ENCODE data around the gene FOXK1. TPM values are rescaled to one million over a fixed set of nuclear protein-coding genes. Genes with fewer than 3 reads are reported as not detected.

Gene FOXK1
- total and polyA plus RNA-seq, 9 donors: 5.8 to 43.9 (median 32.6) TPM

DNA sequence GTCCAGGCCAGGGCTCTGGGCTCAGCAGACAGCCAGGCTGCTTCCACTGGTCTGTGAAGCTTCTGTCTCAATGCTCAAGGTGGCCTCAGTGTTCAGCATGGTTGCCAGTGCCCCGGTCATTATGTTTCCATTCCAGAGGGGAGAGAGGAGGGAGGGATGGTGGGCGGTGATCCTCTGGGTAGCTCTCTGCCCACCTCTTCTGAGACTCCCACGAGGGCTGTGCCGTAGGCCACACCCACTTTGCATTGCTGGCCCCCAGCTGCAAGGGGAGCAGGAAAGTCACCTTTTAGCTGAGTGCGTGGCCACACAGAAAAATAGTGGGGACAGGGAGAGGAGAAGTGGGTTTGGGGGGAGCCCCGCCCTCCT lies 42.5 kb downstream of the FOXK1 start:
- no peaks in the 10 kb centered on the region for H3K36me3 ChIP-seq
- 26 to 42% (median 36%) methylated on average over 6 of the region's 6 CpGs for WGBS, 3 donors
- DNase-seq: no peak
- no peaks in the 10 kb centered on the region for H3K9me3 ChIP-seq
- H3K27me3 ChIP-seq: no peaks in the 10 kb centered on the region
- peaks cover 13% of the 10 kb centered on the region for H3K4me1 ChIP-seq (ENCODE audit: insufficient read depth)
- TF ChIP-seq POLR2A (IDR thresholded peaks at IDR 0.05): no peak
- TF ChIP-seq EP300 (IDR thresholded peaks at IDR 0.05): no peak
- TF ChIP-seq, protein P1, sequence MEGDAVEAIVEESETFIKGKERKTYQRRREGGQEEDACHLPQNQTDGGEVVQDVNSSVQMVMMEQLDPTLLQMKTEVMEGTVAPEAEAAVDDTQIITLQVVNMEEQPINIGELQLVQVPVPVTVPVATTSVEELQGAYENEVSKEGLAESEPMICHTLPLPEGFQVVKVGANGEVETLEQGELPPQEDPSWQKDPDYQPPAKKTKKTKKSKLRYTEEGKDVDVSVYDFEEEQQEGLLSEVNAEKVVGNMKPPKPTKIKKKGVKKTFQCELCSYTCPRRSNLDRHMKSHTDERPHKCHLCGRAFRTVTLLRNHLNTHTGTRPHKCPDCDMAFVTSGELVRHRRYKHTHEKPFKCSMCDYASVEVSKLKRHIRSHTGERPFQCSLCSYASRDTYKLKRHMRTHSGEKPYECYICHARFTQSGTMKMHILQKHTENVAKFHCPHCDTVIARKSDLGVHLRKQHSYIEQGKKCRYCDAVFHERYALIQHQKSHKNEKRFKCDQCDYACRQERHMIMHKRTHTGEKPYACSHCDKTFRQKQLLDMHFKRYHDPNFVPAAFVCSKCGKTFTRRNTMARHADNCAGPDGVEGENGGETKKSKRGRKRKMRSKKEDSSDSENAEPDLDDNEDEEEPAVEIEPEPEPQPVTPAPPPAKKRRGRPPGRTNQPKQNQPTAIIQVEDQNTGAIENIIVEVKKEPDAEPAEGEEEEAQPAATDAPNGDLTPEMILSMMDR (IDR thresholded peaks at IDR 0.05): no peak
- intact Hi-C loops (cut with DNase I): no loop called here
- peak overlapping the region; percentile 46 for H3K4me3 ChIP-seq
- H3K27ac ChIP-seq: peak overlapping the region; percentile 59 to 86

DNA sequence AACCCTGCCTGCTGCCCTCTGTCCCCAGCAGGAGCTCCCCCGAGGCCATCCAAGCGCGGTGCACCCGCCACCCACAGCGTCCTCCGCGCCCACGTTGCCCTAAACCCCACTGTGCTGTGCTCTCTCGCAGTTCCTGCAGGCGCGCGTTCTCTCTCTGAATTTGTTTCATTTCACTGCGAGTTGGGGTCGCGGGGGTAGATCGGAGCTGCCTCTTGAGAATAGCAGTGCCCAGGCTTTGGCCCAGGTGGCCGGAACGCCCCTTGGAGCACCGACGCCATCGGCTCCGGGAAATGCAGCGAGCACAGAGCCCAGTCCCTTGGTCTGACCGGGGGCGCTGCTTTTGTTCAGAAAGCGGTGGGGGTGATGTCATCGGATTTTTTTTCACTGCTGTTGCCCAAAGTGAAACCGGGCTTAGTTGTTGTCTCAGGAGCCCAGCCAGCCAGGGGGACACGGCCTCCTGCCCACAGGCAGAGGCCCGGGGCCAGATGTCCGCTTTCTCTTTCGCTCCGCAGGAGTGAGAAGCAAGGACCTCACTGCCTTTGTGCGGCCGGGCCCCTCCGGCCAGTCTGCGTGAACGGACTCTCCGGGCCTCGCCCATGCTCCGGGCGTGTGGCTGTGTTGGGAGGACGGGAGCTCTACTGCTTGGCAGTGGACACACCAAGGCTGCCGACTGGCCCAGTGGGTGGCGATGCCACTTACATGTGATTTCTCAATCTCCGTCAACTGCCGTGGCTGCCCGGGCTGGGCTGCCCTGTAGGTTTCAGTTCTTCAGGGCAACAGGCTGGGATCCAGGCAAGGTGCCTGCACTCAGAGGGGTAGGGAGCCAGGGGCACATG lies 43.1 kb downstream of the FOXK1 start:
- Histone ChIP-seq H3K27me3 (no peaks in the 10 kb centered on the region), H3K36me3 (no peaks in the 10 kb centered on the region), H3K4me3 (peak overlapping the region; percentile 46), H3K4me1 (ENCODE audit: insufficient read depth) (peaks cover 13% of the 10 kb centered on the region), H3K27ac (peak overlapping the region; percentile 59 to 86), H3K9me3 (no peaks in the 10 kb centered on the region)
- 12 to 34% (median 16%) methylated on average over 42 to 48 of the region's 48 CpGs for WGBS, 3 donors
- TF ChIP-seq, protein P1 (IDR thresholded peaks at IDR 0.05): no peak
- peak; percentile 14 for TF ChIP-seq POLR2A (IDR thresholded peaks at IDR 0.05)
- DNase-seq: peak; percentile 71 to 81 (median 74)
- intact Hi-C loops (cut with DNase I): no loop called here

DNA sequence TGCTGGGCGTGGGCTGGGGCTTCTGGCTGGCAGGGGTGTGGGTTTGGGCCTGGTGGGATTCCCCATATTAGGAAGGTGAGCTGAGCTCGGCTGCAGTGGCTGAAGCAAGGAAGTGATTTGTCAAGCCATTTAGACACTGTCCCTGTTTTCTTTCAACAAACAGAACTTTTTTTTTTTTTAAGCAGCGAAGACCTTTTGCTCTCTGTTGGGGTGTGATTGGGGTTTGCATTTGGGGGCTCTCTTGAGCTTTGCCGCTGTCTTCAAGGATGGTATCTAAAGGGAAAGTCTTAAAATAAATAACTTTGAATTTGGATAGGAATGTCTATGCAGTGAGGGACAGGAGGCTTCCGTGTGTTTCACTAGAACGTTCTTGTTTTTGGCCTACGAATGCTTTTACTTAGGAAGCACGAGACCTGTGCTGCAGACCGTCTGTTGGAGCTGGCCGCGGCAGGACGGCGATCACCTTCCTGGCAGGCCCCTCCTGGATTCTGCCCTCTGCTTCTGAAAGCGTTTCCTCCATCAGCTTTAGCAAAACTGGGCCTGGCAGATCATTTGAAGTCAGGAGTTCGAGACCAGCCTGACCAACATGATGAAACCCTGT lies 43.9 kb downstream of the FOXK1 start:
- peaks cover 13% of the 10 kb centered on the region for H3K4me1 ChIP-seq (ENCODE audit: insufficient read depth)
- no peak for DNase-seq
- H3K9me3 ChIP-seq: no peaks in the 10 kb centered on the region
- peak overlapping the region; percentile 59 to 86 for H3K27ac ChIP-seq
- H3K36me3 ChIP-seq: no peaks in the 10 kb centered on the region
- intact Hi-C loops (cut with DNase I): no loop called here
- peak overlapping the region; percentile 46 for H3K4me3 ChIP-seq
- H3K27me3 ChIP-seq: no peaks in the 10 kb centered on the region
- TF ChIP-seq EP300 (IDR thresholded peaks at IDR 0.05): no peak
- no peak for TF ChIP-seq POLR2A (IDR thresholded peaks at IDR 0.05)
- TF ChIP-seq, protein P1 (IDR thresholded peaks at IDR 0.05): no peak
- WGBS, 3 donors: 45 to 50% (median 48%) methylated on average over 15 of the region's 15 CpGs

DNA sequence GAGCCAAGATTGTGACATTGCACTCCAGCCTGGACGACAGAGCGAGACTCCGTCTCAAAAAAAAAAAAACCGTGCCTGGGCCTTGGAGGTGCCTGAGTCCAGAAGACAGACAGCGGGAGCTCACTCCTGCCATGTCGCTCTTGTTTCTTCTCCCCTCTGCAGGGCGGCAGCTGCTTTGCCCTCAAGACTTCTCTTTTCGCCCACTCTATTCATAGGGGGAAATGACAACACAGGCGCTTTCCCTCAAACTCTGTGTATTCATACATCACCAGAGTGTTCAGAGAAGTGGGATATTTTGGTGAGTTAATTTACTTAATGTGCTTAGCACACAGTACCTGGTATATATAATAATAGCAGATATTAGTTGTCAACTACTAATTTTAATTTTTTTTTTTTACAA lies 44.5 kb downstream of the FOXK1 start:
- peaks cover 13% of the 10 kb centered on the region for H3K4me1 ChIP-seq (ENCODE audit: insufficient read depth)

More for the DNA sequence above, 44.5 kb downstream of the FOXK1 start:
- H3K27me3 ChIP-seq: no peaks in the 10 kb centered on the region
- intact Hi-C loops (cut with DNase I): no loop called here
- H3K9me3 ChIP-seq: no peaks in the 10 kb centered on the region
- no peaks in the 10 kb centered on the region for H3K36me3 ChIP-seq
- no peak for DNase-seq
- TF ChIP-seq, protein P1 (IDR thresholded peaks at IDR 0.05): no peak
- TF ChIP-seq EP300 (IDR thresholded peaks at IDR 0.05): no peak
- TF ChIP-seq POLR2A (IDR thresholded peaks at IDR 0.05): no peak
- 92 to 97% (median 94%) methylated on average over 9 of the region's 9 CpGs for WGBS, 3 donors
- H3K27ac ChIP-seq: no peak overlapping the region
- H3K4me3 ChIP-seq: no peak overlapping the region

All from ovary (tissue), 9 donors.